ENCODE data around the gene ANKRD34A. TPM values are rescaled to one million over a fixed set of nuclear protein-coding genes. Genes with fewer than 3 reads are reported as not detected.
A peak's percentile ranks its signal among the peaks of the same experiment; 100 is the strongest.

The ANKRD34A gene
- total RNA-seq, 4 donors from 2014 or later: 0.32 to 1.7 (median 0.58) TPM

- no peak for TF ChIP-seq CTCF (IDR thresholded peaks at IDR 0.05)
- ATAC-seq (ENCODE audit: low FRiP score) (peak; percentile 93), DNase-seq (ENCODE audit: low spot score) (peak; percentile 78)
These were observed 46.0 kb downstream of the ANKRD34A start, which contains the start of gene PEX11B for GRCh38 chr1:145918144-145918991. PEX11B (minus strand) TSS chr1:145918717; CDS start chr1:145918688, 29 bp downstream.

- no peak for TF ChIP-seq CTCF (IDR thresholded peaks at IDR 0.05)
- ATAC-seq (ENCODE audit: low FRiP score): no peak
- DNase-seq (ENCODE audit: low spot score): no peak
These were observed 46.8 kb downstream of the ANKRD34A start for GRCh38 chr1:145917595-145917994.

GRCh38 chr1:145916745-145917144 is 47.6 kb downstream of the ANKRD34A start:
- DNase-seq (ENCODE audit: low spot score) (no peak), ATAC-seq (ENCODE audit: low FRiP score) (no peak)
- TF ChIP-seq CTCF (IDR thresholded peaks at IDR 0.05): no peak

- DNase-seq (ENCODE audit: low spot score) (no peak), ATAC-seq (ENCODE audit: low FRiP score) (peak; percentile 32)
These were observed 52.2 kb downstream of the ANKRD34A start for GRCh38 chr1:145912128-145912641.

More at GRCh38 chr1:145912128-145912641, 52.2 kb downstream of the ANKRD34A start:
- TF ChIP-seq CTCF (IDR thresholded peaks at IDR 0.05): no peak

Other genes starting within 250 kb of the ANKRD34A start
- gene CD160, start 245.1 kb downstream of the ANKRD34A start, total RNA-seq: not detected
- 10 to 100 TPM; 12.3 to 41.3 (median 14.3) TPM for gene RNF115, start 140.5 kb downstream of the ANKRD34A start, total RNA-seq
- 10 to 100 TPM; 32.1 to 38.3 (median 34.1) TPM for gene POLR3C, start 140.4 kb downstream of the ANKRD34A start, total RNA-seq
- gene NUDT17, start 118.9 kb downstream of the ANKRD34A start, total RNA-seq: 1 to 10 TPM; 1.7 to 4.0 (median 2.2) TPM
- gene PIAS3, start 105.5 kb downstream of the ANKRD34A start, total RNA-seq: 10 to 100 TPM in 2 of 4 donors, 1 to 10 TPM in 2; 7.8 to 25.1 (median 14.5) TPM
- 1 to 10 TPM; 1.3 to 9.5 (median 2.0) TPM for gene ANKRD35, start 78.7 kb downstream of the ANKRD34A start, total RNA-seq
- gene ITGA10, start 54.5 kb downstream of the ANKRD34A start, total RNA-seq: 1 to 10 TPM; 1.6 to 2.2 (median 2.1) TPM
- gene PEX11B, start 45.9 kb downstream of the ANKRD34A start, total RNA-seq: 10 to 100 TPM; 10.2 to 25.2 (median 15.7) TPM
- 100 to 1,000 TPM; 114 to 189 (median 116) TPM for gene RBM8A, start 37.1 kb downstream of the ANKRD34A start, total RNA-seq
- 10 to 100 TPM; 15.4 to 34.0 (median 28.3) TPM for gene LIX1L, start 6.6 kb downstream of the ANKRD34A start, total RNA-seq
- 10 to 100 TPM; 19.0 to 31.4 (median 24.0) TPM for gene POLR3GL, start 115 bp upstream of the ANKRD34A start, total RNA-seq
- gene TXNIP, start 32.0 kb upstream of the ANKRD34A start, total RNA-seq: 1,000 to 10,000 TPM; 1,118 to 3,262 (median 1,971) TPM
- not detected for gene HJV, start 57.2 kb upstream of the ANKRD34A start, total RNA-seq
- gene NBPF10, start 180.2 kb upstream of the ANKRD34A start, total RNA-seq: 1 to 10 TPM; 1.3 to 2.3 (median 1.8) TPM

Data from omental fat pad (tissue), 4 donors.